Kidney (tissue), 14 donors: ENCODE data around the gene NEO1. TPM values are rescaled to one million over a fixed set of nuclear protein-coding genes. Genes with fewer than 3 reads are reported as not detected.

Experiments
- DNase-seq, 5 donors: peaks; one replicate each; pipeline ENCODE4 v3.0.0-alpha.2; 2013 to 2020
- FAIRE-seq: peaks from 2 replicates; lab custom pipeline; 2012; peaks lifted over from hg19 to GRCh38; lab: Jason Lieb, UNC
- H3K27ac ChIP-seq, 2 donors: one replicate each; pipeline ENCODE4 v1.7.0; 2013; ENCODE audit warnings: low read depth in 2 of 2, low read length in 2 of 2, inconsistent platforms in 1 of 2
- H3K27me3 ChIP-seq: one replicate; pipeline ENCODE4 v1.7.1; 2013; ENCODE audit warnings: low read length, inconsistent platforms; ENCODE audit not compliant: control insufficient read depth, insufficient read depth
- H3K36me3 ChIP-seq, 3 donors: one replicate each; pipeline versions ENCODE4 v1.7.0 to v1.7.1; 2013; ENCODE audit warnings: low read length in 3 of 3, control low read depth in 1 of 3, inconsistent platforms in 1 of 3; ENCODE audit not compliant: insufficient read depth in 3 of 3, control insufficient read depth in 2 of 3
- H3K4me1 ChIP-seq, 3 donors: one replicate each; pipeline versions ENCODE4 v1.7.0 to v1.7.1; 2013; ENCODE audit warnings: low read length in 3 of 3, inconsistent platforms in 1 of 3, low read depth in 1 of 3; ENCODE audit not compliant: control insufficient read depth in 2 of 3, insufficient read depth in 2 of 3
- H3K4me3 ChIP-seq, 3 donors: one replicate each; pipeline versions ENCODE4 v1.7.0 to v1.8.1; 2013; ENCODE audit warnings: low read length in 3 of 3, control low read depth in 1 of 3, inconsistent platforms in 1 of 3
- H3K9ac ChIP-seq, 3 donors: one replicate each; pipeline versions ENCODE4 v1.7.0 to v1.7.1; 2013; ENCODE audit warnings: low read length in 3 of 3, control low read depth in 1 of 3, inconsistent platforms in 1 of 3
- H3K9me3 ChIP-seq, 3 donors: one replicate each; pipeline versions ENCODE4 v1.7.0 to v1.7.1; 2013; ENCODE audit warnings: low read length in 3 of 3, control low read depth in 1 of 3, inconsistent platforms in 1 of 3; ENCODE audit not compliant: control insufficient read depth in 2 of 3, insufficient read depth in 1 of 3
- CTCF ChIP-seq: IDR thresholded peaks from 3 replicates; pipeline ENCODE4 v1.5.1; 2012; ENCODE audit warnings: mild to moderate bottlenecking, moderate library complexity, borderline replicate concordance; ENCODE audit not compliant: insufficient read depth; ENCODE audit errors: extremely low read depth
- intact Hi-C: fragments of 100-400 bp; cut with DNase I; formaldehyde crosslinking; loops from one replicate; pipeline ENCODE4 v1.11.1; 2022
- polyA plus RNA-seq: library from polyadenylated mRNA; stranded (reverse); fragments of 350-450 nt; fragmentation: Illumina TruSeq; extraction: RNeasy Lipid Tissue Mini Kit (QIAGEN cat#74804); gene quantifications from one replicate; pipeline ENCODE4 v1.2.3, GENCODE V29; 2014; ENCODE audit warnings: low read depth, low replicate concordance; ENCODE audit not compliant: insufficient read depth
- total RNA-seq: library from RNA; stranded (reverse); fragmentation: NEBNext Ultra II Directional; extraction: Animal tissue kit (Norgen Biotek cat#: 25700); gene quantifications from one replicate; pipeline ENCODE4 v1.2.1, GENCODE V29; 2021
- donor health status: control.
- donor health status: control.
- donor health status: control.
- donor health status: control.
- donor health status: control.
- donor health status: DM: yes; HTN: yes; CAD: no.
- donor health status: Normal renal cell carcinoma (clear cell type).

The NEO1 gene
- total and polyA plus RNA-seq, 2 donors from 2014 or later = 12.4 to 43.3 TPM

GRCh38 chr15:73172508-73172907 is 120.2 kb downstream of the NEO1 start:
- Histone ChIP-seq H3K4me3 (no peak overlapping the region), H3K27me3 (no peaks in the 10 kb centered on the region), H3K9ac (no peak overlapping the region), H3K36me3 (peaks cover 0 to 5% (median 2%) of the 10 kb centered on the region in 3 donors), H3K4me1 (no peaks in the 10 kb centered on the region), H3K9me3 (no peaks in the 10 kb centered on the region), H3K27ac (no peak overlapping the region)
- no peak for TF ChIP-seq CTCF
- intact Hi-C loops = no loop called here
- FAIRE-seq (no peak), DNase-seq (no peak)

- Histone ChIP-seq H3K4me3 (no peak overlapping the region), H3K9ac (no peak overlapping the region), H3K27me3 (no peaks in the 10 kb centered on the region), H3K9me3 (no peaks in the 10 kb centered on the region), H3K36me3 (peaks cover 0 to 5% (median 2%) of the 10 kb centered on the region in 3 donors), H3K4me1 (no peaks in the 10 kb centered on the region), H3K27ac (no peak overlapping the region)
- DNase-seq = no peak
- no peak for TF ChIP-seq CTCF
- intact Hi-C loops = no loop called here
- no peak for FAIRE-seq
Measured at GRCh38 chr15:73174171-73174570, 121.9 kb downstream of the NEO1 start.

GRCh38 chr15:73175382-73175781 is 123.1 kb downstream of the NEO1 start:
- H3K27ac ChIP-seq = no peak overlapping the region
- no peaks in the 10 kb centered on the region for H3K4me1 ChIP-seq
- FAIRE-seq (no peak), DNase-seq (no peak)
- no peak overlapping the region for H3K9ac ChIP-seq
- peaks cover 0 to 5% (median 2%) of the 10 kb centered on the region in 3 donors for H3K36me3 ChIP-seq
- H3K4me3 ChIP-seq = no peak overlapping the region
- no peak for TF ChIP-seq CTCF
- no peaks in the 10 kb centered on the region for H3K9me3 ChIP-seq
- intact Hi-C loops = no loop called here
- no peaks in the 10 kb centered on the region for H3K27me3 ChIP-seq

- Histone ChIP-seq H3K4me3 (no peak overlapping the region), H3K9ac (no peak overlapping the region), H3K27ac (no peak overlapping the region), H3K4me1 (no peaks in the 10 kb centered on the region), H3K9me3 (no peaks in the 10 kb centered on the region), H3K36me3 (peaks cover 0 to 5% (median 2%) of the 10 kb centered on the region in 3 donors), H3K27me3 (no peaks in the 10 kb centered on the region)
- intact Hi-C loops = no loop called here
- DNase-seq (no peak), FAIRE-seq (no peak)
- no peak for TF ChIP-seq CTCF
Measured at GRCh38 chr15:73176598-73176997, 124.3 kb downstream of the NEO1 start.
